CD4-positive, alpha-beta T cell treated with Interferon gamma for 1 hour (primary cell): ENCODE measurements around the gene MARCHF10.

Experiments used
- DNase-seq: peaks from one replicate; pipeline ENCODE4 v3.0.0-alpha.2; 2020

The MARCHF10 gene

DNA sequence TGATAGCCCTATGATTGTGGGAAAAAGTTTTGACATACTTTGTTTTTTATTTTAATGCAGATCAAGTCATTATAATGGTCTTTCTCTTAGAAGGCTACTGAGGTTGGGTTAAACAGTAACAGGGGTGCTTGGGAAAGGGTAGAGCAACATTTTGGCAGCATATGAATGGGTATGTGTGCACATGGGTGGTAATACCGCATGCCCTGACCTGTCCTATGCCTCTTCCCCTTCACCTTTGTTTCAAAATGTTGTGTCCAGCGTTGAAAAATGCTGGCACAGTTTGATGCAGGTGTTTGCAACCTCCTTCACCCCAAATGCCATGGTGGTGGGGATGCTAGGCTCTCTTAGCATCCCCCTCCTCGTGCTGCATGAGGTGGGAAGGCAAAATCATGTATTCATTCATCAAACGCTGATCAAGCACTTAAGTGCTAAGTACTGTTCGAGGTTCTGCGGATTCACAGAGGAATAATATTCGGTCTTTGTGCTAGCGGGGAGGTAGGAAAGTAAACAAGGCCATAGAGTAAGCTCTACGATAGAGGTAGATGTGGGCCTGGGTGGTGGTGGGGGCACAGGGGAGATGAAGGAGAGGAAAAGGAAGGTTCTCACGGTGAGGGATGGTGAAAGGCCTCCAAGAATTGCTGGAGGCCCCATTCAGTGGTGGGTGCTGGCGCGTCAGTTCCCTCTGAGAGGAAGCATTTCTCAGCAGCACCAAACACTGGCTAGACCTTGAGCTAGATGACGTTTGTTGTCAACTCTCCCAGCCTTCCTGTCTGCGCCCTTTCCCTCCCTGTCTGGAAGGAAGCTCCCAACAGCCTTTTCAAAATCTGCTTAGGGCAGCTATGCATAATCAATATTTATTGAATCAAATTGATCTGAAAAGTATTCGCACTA, 13.3 kb upstream of the MARCHF10 start:
- DNase-seq = no peak

DNA sequence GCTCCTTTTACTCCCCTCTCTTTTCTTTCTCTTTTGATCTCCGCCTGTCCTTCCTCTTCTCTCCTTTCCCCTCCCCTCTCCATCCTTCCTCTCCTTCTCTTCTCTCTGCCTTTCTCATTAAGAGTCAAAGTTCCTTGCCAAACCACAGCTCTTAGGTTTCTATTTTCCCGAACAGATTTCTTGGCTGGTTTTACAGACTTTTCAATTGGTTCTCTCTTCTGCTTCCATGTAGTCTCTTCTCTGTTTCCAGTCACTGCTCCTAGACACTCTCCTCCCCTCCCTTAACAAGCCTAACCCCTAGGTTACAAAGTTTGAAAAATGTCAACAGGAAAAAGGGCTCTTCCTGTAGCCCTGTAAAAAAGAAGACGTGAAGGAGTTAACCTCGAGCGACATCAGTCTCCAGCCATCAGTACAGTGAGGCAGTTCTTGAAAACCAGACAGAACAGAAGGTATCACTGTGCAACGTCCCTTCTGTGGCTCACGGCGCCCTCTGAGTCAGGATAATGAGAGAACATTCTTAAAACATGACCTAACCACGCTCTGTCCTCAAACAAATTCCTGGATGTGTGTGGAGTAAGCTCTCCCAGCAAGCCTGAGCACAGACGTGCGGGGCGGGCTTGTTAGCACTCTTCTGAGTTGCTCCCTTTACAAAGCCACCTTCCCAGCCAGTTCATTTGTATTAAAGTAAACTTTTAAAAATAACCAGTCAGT, 11.6 kb upstream of the MARCHF10 start:
- DNase-seq = no peak

DNA sequence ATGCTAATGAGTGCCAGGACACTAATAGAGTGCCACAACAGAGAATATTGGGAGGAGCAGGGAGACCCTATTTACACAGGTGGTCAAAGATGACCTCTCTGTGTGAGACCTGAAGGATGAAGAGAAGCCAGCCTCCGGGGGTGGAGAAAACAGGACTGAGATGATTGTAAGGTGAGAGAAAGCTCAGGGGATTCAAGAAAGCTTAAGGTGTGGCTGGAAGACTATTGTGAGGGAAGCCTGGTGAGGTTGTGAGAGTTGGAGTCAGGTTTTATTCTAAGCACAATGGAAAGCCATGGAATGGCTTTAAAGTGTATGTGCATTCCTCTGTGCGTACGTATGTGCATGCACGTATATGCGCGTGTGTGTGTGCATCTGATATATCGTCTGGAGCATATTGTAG, 10.4 kb upstream of the MARCHF10 start:
- DNase-seq = no peak

DNA sequence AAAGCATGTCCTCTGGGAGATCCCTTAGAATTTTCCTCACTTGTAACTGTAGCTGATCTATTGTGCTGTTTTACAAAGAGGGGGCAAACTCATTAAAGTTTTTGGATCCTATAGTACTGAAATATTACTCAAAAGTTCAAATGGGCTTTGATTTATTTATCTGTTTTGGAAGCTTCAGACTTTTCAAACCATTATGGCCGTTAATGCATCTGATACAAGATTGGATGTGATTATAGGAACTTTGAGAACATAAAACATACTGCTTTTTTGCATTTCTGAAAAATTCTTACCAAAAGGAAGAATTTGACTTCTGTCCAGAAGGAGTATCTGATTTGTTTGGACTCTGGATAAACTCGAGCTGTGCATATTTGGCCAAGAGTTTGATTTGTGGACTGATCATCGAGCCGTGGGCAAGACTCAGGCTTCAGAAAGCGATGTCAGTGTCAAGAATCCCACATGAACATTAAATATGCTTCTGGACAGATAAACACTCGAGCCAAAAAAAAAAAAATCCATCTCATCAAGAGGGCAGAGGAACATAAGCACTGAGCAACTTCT, 8.2 kb upstream of the MARCHF10 start:
- no peak for DNase-seq

DNA sequence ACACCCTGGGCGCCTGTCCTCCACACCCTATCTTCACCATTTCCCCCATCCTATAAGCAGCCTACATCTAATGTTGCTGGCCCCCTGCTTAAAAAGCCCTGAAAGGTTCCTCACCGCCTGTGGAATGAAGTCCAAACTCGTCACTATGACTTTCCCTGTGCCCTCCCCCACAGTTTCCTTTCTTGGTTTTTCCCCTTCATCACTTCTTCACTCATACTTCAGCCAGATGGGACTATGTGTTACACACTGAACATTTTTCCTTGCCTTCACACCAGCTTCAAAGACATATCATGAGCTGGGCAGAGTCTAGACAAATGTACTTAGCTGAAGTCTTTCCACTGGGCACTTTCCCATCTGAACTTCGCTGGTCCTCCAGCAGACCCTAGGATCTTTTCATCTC, 1.5 kb upstream of the MARCHF10 start:
- no peak for DNase-seq

DNA sequence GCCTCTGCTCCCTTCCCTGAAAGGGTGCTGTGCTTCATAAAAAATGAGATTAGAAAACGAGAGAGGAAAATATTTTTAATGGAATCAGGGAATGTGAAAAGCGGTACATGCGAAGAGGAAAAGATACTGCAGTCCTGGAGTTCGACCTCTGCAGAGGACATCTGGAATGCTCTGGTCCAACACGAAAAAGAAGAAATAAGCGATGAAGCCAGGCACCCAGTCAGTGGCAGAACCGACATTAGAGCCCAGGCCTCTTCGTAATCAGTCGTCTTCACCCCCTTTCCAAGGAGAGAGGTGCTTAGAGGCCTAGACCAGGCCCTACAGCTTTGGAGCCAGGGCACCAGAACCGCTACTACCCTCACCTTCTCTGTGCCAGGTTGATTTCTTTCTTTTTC, 459 bp upstream of the MARCHF10 start:
- no peak for DNase-seq

DNA sequence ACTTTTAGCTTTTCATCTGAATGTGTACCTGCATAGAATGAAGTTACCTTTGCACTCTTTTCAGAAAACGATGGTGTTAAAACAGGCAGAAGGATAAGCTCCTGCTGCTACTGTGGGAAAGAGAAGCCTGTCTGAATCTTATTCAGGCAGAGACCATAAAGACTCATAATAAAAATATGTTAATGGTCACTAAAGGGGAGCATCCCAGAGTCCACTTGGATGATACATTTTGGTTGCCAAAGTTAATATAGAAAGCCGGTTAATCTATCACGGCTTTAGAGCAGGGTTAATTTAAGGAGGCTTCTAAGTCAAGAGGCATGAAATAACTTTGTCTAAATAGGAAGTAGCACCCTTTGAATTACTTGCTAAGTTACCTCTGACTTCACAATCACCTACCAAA, 2.9 kb downstream of the MARCHF10 start:
- no peak for DNase-seq

DNA sequence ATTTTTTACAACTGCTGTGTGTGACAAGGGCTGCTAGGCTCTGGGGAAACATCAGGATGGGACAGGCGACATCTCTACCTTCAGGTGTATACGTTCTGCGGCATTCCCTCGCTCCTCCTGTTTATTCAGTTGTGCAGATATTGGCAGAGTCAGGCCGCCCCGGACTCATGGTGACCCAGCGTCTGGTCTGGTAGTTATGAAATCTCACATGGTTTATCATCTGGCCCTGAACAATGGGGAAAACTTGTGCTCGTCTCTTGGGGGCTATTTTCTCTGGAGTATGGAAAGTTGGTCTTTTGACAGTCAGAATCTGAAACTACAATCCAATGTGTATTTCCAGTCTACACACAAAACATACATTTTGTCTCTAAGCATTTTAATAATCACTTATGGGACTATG, 3.3 kb downstream of the MARCHF10 start:
- no peak for DNase-seq

DNA sequence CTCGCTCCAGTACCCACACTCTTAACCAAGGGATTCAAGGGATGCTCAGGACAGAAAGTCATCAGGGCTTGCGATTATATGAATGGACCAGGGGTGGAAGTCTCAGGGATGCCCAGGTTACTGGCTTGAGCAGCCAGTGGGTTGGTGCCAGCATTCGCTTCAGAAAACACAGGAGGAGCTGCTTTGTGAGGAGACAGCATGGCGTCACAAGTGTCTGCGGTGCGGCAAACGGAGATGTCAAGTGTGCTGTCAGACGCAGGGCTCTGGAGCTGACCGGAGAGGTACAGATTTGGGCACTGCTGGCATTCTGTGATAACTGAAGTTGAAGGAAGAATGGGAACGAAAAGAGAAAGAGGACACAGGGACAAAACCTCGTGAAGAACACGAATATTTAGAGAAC, 4.1 kb downstream of the MARCHF10 start:
- DNase-seq = no peak

DNA sequence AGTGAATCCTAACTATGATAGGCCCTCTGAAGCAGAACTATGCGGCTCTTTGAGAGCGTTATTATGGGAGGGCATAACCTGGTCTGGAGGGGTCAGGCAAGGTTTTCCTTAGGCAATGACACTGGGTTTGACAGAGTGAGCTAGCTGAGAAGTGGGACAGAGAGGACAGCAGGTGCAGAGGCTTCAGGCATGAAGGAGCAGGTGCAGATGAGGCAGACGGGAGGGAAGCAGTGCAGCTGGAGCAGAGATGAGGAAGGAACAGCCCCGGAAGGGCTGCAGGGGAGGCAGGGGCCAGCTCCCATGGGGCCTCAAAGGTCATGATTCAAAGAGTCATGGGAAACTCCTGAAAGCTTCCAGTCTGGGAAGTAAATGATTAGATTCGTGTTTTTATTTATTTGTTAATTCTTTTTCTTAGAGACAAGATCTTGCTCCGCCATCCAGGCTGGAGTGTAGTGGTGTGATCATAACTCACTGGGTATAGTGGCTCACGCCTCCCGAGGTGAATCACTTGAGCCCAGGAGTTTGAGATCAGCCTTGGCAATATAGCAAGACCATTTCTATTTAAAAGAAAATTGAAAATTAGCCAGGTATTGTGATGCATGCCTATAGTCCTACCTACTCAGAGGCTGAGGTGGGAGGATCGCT, 5.4 kb downstream of the MARCHF10 start:
- DNase-seq = no peak

DNA sequence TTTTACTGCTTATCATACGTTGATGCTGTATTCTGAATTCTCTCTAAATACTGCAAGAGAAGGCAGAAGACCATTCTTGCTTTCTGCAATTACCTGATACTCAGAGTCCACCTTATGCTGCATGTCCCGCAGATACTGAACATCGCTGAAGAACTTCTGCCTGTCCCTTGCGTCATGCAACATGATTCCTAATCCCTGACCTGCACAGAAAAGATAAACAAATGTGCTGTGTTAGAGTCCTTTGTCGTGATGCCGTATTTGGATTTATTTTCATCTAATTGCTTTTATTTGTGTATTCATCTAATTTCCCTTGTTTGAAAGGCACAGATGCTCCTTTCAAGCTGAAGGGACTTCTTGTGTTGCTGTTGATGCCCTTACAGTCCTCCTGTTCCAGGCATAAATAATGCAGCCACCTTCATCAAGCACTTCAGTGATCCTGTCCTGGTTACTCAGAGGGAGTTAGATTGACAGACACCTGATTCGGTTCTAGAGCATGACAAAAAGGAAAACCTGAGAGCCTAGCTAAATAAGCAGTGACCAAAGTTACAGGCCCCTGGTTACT, 6.5 kb downstream of the MARCHF10 start:
- DNase-seq = no peak

DNA sequence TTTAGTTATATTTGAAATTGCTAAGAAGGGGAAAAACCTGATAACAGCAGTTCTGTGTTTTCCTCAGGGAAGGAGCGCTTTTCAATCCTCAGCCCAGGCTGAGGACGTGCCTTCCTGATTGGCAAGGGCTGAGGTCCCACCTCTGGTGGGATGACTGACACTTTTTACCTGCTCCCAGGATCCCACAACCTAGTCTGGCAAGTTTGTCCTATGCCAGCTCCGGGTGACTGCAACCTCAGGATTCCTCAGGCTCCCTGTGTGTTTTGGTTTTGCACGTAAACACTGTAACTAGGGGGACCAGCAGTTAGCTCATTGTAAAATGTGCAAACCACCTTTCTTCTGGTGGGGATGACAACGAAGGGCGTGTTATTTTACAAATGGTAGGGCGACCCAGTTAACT, 7.5 kb downstream of the MARCHF10 start:
- DNase-seq = no peak

DNA sequence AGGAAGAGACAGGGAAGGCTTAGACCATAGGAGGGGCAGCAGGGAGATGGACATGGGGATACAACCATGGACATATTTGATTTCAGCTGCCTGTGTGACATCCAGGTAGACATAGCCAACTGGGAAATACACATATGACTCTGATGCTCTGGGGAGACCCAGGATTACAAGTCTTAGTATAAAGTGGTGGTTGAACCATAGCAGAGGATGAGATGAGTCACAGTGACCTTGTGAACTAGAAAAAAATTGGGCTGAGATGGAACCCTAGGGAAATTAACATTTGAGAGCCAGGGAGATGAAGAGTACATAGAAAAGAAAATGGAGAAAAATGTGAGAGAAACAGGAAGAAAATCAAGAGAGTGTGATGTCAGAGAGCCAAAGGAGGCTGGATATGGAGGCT, 10.2 kb downstream of the MARCHF10 start:
- no peak for DNase-seq

DNA sequence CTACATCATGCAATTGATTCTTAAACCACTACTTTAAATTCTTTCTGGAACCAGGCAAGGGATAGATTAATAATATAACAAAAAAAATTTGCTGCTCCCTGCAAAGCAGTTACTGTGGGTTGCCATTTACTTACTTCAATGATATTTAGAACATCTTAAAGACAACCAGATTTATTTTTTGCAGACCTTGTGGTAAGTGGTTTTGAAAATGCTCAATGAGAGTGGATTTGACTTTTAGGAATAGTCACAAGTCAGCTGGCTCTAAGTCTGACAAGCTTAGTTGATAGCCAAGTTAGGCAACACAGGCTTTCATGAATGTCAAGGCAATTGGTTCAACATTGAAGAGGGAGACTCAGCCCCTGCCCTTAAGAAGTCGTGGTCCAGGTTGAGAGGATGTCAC, 11.8 kb downstream of the MARCHF10 start:
- no peak for DNase-seq

DNA sequence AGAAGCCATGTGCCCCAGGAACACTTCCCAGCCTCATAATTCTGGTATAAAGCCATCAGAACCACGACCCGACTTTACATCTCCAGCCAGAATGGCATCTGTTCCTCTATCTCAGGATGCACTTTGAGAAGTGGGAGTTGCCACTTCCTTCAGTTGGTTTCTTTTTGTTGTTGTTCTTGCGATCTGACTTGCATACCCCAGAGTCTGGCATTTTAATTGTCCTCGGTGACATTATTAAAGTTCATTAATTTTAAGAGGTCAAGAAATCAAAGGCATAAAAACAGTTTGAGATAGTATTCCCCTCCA, 13.5 kb downstream of the MARCHF10 start:
- no peak for DNase-seq

DNA sequence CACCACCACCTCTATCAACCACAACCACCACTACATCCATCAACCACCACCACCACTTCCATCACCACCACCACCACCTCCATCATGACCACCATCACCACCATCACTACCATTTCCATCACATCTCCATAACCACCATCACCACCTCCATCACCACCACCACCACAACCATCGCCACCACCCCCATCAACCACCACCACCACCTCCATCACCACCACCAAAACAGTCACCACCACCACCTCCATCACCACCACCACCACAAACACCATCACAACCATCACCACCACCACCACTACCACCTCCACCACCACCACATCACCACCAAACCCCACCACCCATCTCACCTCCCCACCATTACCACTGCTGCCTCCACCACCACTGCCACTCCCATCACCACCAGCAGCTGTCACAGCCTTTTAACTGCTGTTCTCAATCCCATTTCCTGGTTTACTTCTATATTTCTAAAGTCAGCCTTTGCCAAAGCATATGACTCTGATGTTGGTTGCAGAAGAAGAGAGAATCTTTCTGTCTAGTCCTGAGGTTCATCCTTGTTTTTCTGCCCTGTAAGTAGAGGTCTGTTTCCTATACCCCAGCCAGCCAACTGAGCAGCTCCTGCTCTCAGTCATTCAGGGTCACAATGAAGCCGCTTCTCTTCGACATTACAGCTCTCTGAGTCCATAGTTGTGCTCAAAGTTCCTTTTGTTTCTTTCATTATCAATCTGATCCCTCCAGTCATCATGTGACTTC, 14.0 kb downstream of the MARCHF10 start:
- DNase-seq = no peak

DNA sequence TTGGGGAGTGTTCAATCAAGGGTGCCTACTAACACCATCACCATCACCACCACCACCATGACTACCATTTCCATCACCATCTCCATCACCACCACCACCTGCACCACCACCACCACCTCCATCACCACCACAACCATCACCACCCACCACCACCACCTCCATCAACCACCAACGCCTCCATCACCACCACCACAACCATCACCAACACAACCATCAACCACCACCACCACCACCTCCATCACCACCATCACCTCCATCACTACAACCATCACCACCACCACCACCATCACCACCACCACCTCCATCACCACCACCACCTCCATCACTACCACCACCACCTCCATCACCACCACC, 15.7 kb downstream of the MARCHF10 start:
- DNase-seq = no peak

DNA sequence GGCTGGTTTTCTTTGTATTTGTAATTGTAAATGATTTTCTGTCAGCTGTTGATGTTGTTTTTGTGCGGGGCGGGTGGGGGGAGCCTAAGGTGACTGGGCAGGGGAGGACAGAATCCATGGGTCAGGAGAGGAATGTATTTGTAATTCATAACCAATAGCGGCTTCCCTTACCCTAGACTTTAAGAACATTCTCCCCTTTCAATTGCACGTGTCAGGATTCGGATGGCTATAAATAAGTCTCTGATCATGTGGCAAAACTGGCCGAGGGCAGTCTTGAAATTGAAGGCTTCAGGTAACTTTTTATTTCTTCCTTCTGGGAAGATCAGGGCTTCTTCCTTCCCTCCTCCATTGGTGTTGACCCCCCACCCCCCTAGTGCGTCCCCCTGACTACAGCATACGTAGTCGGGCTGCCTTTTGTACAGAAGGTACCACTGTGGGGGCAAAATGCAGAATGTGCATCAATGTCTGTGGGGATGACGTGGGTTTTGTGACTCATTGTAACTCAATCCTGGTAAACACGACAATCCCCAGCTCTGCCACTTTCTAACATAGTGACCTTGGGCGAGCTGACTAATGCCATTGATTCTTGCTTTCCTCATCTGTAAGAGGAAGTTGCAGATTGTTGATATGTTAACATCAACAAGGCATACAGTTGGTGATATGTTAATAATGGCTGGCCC, 16.2 kb downstream of the MARCHF10 start:
- DNase-seq = no peak

DNA sequence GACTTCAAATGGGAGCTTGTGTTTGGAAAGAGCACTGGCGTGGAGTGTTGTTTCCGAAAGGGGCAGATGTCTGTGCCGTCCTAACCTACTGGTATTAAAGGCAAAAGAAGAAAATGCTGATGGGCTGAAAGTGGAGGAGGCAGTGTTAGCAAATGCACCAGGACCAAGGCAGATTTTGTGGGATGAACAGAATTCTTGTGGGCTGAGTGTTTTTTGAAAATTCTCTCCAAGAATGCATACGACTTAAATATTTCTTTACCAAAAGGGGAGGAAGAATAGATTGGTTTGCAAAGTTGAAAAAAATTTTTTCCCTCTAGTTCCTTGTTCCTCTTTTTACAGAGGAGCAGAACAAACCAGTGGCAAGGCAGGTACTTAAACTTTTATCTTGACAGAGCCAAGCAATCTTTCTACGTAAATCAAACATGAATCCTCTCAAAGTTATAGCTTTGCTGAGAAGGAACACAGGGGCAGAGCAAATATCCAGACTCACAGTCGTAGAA, 16.8 kb downstream of the MARCHF10 start:
- DNase-seq = no peak

DNA sequence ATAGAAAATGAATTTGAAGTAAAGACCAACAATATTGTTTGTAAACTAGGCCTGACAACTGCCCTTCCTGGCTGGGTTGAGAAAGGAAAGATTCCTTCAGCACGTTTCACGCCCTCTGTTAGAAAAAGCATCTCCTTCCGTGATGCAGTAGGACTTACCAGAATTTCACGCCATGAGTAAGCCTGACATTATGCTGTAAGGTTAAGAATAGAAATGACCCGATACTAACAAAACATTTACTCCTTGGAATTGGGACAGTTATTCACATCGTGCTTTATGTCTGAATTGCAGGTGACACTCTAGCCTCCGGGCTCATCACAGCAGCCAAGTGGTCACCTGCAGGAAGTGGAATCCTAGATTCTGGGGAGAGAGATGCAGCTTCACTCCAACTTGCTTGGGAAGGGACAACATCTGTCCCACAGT, 17.5 kb downstream of the MARCHF10 start:
- no peak for DNase-seq

DNA sequence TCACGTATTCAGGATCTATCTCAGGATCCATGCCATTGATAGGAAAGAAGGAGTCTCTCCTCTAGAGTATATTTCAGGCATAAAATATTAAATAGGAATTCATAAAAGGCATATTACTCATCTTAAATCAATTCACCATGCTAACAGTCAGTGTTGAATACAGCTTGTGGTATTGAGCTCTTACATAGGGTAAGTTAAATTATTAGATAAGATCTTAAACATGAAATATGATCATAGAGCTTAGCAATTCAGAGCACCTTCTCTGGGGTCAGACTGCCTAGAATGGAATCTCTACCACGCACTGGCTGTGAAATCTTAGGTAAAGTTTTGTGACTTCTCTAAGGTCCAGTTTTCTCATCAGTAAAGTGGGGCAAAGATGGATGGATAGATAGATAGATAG, 20.7 kb downstream of the MARCHF10 start:
- no peak for DNase-seq

DNA sequence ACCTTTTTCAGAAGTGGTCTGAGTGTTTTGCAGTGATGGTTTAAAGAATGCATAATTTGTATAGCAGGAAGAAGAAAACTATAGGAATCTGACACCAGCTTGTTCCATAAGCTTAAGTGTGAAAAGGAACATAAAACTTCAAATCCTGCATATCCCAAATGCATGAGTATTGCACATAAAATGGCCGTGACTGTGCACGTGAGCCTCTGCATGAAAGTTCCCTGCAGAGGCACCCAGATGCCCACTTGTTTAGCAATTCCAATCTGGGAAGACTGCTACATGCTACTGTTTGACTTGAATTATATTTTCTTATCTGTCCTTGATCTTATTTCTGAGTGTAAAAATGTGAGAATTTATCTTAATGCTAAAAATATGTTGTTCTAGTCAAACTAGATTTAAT, 21.5 kb downstream of the MARCHF10 start:
- DNase-seq = no peak
